NCI-H128 (cell line): ENCODE measurements around the gene TRPM1.

ENCODE experiments used
- DNase-seq: peaks from one replicate; lab custom pipeline; 2025; ENCODE audit not compliant: unreplicated experiment; lab: John Stamatoyannopoulos, UW

The TRPM1 gene

GRCh38 chr15:31021067-31021665, 80.4 kb downstream of the TRPM1 start:
- no peak for DNase-seq

- DNase-seq: no peak
These were observed 81.0 kb downstream of the TRPM1 start for GRCh38 chr15:31020542-31020941.

- no peak for DNase-seq
These were observed 81.5 kb downstream of the TRPM1 start for GRCh38 chr15:31019986-31020385.

- no peak for DNase-seq
These were observed 84.2 kb downstream of the TRPM1 start for GRCh38 chr15:31017311-31017710.

- DNase-seq: no peak
These were observed 85.0 kb downstream of the TRPM1 start for GRCh38 chr15:31016446-31016915.

GRCh38 chr15:31014608-31014925, 87.0 kb downstream of the TRPM1 start:
- no peak for DNase-seq

- no peak for DNase-seq
These were observed 87.5 kb downstream of the TRPM1 start for GRCh38 chr15:31013863-31014607.

- no peak for DNase-seq
These were observed 89.1 kb downstream of the TRPM1 start for GRCh38 chr15:31012455-31012854.

GRCh38 chr15:31010036-31010435, 91.5 kb downstream of the TRPM1 start:
- DNase-seq: no peak

GRCh38 chr15:31005660-31006059, 95.9 kb downstream of the TRPM1 start:
- DNase-seq: no peak

GRCh38 chr15:31004220-31004733, 97.2 kb downstream of the TRPM1 start:
- no peak for DNase-seq

- DNase-seq: no peak
These were observed 99.8 kb downstream of the TRPM1 start for GRCh38 chr15:31001702-31002101.

- DNase-seq: no peak
These were observed 101.8 kb downstream of the TRPM1 start for GRCh38 chr15:30999729-31000128.

GRCh38 chr15:30997270-30997669, 104.3 kb downstream of the TRPM1 start:
- no peak for DNase-seq

- DNase-seq: no peak
These were observed 109.2 kb downstream of the TRPM1 start for GRCh38 chr15:30992249-30992864.

- no peak for DNase-seq
These were observed 110.0 kb downstream of the TRPM1 start, which contains the start of gene MTMR10 for GRCh38 chr15:30991255-30992235. Gene MTMR10 (minus strand): TSS chr15:30991628. CDS start chr15:30991506, 122 bp downstream.

GRCh38 chr15:30990446-30991254, 110.9 kb downstream of the TRPM1 start:
- no peak for DNase-seq

- DNase-seq: no peak
These were observed 111.5 kb downstream of the TRPM1 start for GRCh38 chr15:30990036-30990435.

- no peak for DNase-seq
These were observed 116.4 kb downstream of the TRPM1 start for GRCh38 chr15:30985081-30985531.

GRCh38 chr15:30984542-30984941, 117.0 kb downstream of the TRPM1 start:
- no peak for DNase-seq
